Subcutaneous adipose tissue (tissue), 4 donors: ENCODE data around the gene NIM1K. TPM values are rescaled to one million over a fixed set of nuclear protein-coding genes. Genes with fewer than 3 reads are reported as not detected.

Experiments
- total RNA-seq, 4 donors: library from RNA; depleted of rRNA; stranded (reverse); fragments of >200 nt; gene quantifications; one replicate each; pipeline ENCODE4 v1.1.0, GENCODE V29; 2016
- TF ChIP-seq, protein P1 (sequence below): fragments of 450-650 bp; IDR thresholded peaks from one replicate; pipeline ENCODE4 v1.5.1; 2016; ENCODE audit warnings: low read depth, mild to moderate bottlenecking, control low read depth, antibody characterized with exemption, moderate library complexity

Gene NIM1K
- total RNA-seq, 4 donors from 2014 or later: 0.17 to 0.44 TPM; not detected in 2

- TF ChIP-seq, protein P1, sequence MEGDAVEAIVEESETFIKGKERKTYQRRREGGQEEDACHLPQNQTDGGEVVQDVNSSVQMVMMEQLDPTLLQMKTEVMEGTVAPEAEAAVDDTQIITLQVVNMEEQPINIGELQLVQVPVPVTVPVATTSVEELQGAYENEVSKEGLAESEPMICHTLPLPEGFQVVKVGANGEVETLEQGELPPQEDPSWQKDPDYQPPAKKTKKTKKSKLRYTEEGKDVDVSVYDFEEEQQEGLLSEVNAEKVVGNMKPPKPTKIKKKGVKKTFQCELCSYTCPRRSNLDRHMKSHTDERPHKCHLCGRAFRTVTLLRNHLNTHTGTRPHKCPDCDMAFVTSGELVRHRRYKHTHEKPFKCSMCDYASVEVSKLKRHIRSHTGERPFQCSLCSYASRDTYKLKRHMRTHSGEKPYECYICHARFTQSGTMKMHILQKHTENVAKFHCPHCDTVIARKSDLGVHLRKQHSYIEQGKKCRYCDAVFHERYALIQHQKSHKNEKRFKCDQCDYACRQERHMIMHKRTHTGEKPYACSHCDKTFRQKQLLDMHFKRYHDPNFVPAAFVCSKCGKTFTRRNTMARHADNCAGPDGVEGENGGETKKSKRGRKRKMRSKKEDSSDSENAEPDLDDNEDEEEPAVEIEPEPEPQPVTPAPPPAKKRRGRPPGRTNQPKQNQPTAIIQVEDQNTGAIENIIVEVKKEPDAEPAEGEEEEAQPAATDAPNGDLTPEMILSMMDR: no peak
Observed at GRCh38 chr5:43213951-43214350, 21.9 kb downstream of the NIM1K start.

DNA sequence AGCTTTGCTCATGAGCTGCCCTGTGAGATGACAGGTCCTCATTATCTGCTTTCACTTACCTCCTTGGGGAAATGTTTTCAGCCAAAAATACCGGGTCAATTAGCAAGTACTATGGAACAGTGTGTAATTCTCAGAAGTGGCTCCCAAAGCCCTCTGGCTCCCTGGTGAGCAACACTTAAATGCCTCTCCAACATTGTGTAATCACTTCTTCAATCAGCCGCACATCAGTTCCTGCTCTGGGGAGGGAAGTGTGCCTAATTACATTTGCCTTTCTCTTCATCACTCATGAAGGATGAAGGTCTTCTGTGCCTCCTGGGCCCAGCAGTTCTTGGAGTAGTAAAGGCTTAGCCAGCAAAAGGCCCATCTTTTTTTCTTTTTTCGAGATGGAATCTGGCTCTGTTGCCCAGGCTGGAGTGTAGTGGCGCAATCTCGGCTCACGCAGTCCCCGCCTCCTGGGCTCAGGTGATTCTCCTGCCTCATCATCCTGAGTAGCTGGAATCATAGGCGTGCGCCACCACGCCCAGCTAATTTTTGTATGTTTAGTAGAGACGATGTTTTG lies 23.1 kb downstream of the NIM1K start:
- TF ChIP-seq, protein P1: no peak

DNA sequence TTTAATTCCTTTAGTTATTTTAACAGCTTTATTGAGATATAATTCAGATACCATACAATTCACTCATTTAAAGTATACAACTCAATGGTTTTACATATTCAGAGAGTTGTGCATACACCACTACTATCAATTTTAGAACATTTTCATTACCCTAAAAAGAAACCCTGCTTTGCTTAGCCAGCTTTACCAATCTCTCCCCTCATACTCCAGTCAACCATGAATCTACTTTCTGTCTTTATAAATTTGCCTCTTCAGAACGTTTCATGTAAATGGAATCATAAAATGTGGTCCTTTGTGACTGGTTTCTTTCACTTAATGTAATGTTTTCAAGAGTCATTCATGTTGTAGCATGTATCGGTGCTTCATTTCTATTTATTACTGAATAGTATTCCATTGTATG lies 24.9 kb downstream of the NIM1K start:
- TF ChIP-seq, protein P1: no peak

- TF ChIP-seq, protein P1: no peak
Observed at GRCh38 chr5:43219120-43219519, 27.1 kb downstream of the NIM1K start.

DNA sequence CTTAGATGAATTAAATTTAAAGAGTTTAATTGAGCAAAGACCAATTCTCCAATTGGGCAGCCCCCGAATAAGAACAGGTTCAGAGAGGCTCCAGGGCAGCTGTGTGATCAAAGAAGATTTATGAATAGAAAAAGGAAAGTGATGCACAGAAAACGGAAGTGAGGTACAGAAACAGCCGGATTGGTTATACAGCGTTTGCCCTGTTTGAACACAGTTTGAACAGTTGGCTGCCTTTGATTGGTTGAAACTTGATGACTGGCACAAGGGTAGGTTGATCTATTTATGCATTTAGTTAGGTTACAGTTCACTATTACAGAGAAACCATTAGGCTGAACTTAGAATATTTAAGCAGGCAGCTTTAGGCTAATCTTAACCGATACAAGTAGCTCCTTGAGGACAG lies 29.5 kb downstream of the NIM1K start:
- TF ChIP-seq, protein P1: no peak

DNA sequence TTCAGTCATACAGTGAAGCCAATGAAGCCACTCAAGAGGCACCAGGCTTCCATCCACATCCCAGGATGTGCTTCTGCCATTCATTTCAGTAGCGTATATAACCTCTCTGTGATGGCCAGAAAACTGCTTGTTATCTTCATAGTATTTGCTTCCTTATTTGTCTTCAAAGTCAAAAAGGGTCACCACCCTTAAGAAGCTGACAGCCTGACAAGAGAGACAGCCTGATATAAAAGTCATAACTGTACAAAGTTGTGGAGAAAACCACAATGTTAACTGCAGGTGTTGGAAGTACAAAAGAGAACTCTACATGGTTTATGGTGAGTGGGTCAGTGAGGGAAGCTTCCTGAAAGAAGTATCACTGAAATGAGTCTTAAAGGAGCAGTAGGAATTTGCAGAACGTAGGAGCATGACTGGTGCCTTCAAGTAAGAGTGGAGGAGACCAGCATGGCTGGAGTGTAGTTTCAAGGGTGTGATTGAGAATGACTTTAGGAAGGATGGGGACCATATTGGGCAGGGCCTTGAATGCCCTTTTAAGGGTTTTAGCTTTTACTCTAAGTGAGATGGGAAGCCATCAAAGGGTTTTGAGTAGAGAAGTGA lies 33.7 kb downstream of the NIM1K start:
- TF ChIP-seq, protein P1: no peak

DNA sequence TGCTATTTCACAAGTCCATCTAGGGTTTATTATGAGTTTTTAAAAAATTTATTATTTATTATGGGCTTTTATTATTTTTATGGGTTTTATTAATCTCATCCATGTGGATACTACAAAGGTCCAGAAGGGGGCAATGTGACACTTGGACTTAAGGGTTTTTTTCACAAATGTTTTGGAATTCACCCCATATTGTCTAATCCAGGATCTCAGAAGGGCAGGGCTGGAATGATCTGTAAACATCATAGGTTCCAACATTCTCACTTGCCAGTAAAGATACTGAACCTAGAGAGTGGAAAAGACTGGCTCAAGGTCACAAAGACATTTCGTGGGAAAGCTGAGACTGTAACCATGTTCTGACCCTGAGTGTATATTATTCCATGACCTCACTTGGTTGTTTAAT lies 35.6 kb downstream of the NIM1K start:
- TF ChIP-seq, protein P1: no peak
